K562 (cell line): ENCODE results near the gene C1orf198. TPM values are rescaled to one million over a fixed set of nuclear protein-coding genes. Genes with fewer than 3 reads are reported as not detected.

Source experiments
- ATAC-seq: fragments of 200-7000 bp; cut with Tn5 transposase; 3 replicates; pipeline ENCODE4 v1.9.1; 2020; ENCODE audit warnings: moderate library complexity
- BruUV-seq: library from RNA; stranded (reverse); fragments of 400-500 nt; replicated peaks from 2 replicates; lab custom pipeline; 2021; lab: Mats Ljungman, UMichigan
- CTCF ChIA-PET: fragments of 300-600 bp; formaldehyde crosslinking; extraction: SDS; loops from one replicate; lab custom pipeline; 2021; ENCODE audit warnings: low intra/inter-chr PET ratio; lab: Yijun Ruan, JAX
- POLR2A ChIA-PET: fragments of 300-600, 350-650 bp; sonication (Branson Sonifier 250); formaldehyde crosslinking; extraction: SDS; loops from one replicate; lab custom pipeline; 2021; ENCODE audit warnings: antibody characterized with exemption, inconsistent platforms; lab: Yijun Ruan, JAX
- DNase-seq, 4 experiments: peaks; one replicate each; pipeline versions ENCODE4 v3.0.0 to v3.0.0-alpha.2; 2011 to 2018; ENCODE audit warnings: low spot score in 3 of 4, mixed read lengths in 3 of 4; ENCODE audit errors: extremely low read depth in 1 of 4
- FAIRE-seq: peaks from 2 replicates; lab custom pipeline; 2011; peaks lifted over from hg19 to GRCh38; lab: Jason Lieb, UNC
- H2AFZ ChIP-seq: 2 replicates; pipeline ENCODE4 v1.6.0; 2011; ENCODE audit warnings: low read depth, low read length, control low read depth, inconsistent platforms
- H3K27ac ChIP-seq: fragments of 200-600 bp; 3 replicates; pipeline ENCODE4 v1.8.0; 2011; ENCODE audit warnings: low read depth, mild to moderate bottlenecking, control low read depth, inconsistent platforms, low read length, moderate library complexity, mixed read lengths; ENCODE audit errors: extremely low read depth
- H3K27me3 ChIP-seq, 2 experiments: fragments of 300-600 bp in 1 of 2; 2 replicates in 1 of 2; 3 replicates in 1 of 2; pipeline versions ENCODE4 v1.6.0 to v1.8.0; 2011; ENCODE audit warnings: inconsistent platforms in 2 of 2, low read length in 2 of 2, mild to moderate bottlenecking in 1 of 2, mixed read lengths in 1 of 2, moderate library complexity in 1 of 2; ENCODE audit not compliant: control insufficient read depth in 2 of 2, insufficient read depth in 2 of 2
- H3K36me3 ChIP-seq: fragments of 300-600 bp; 3 replicates; pipeline ENCODE4 v1.8.0; 2011; ENCODE audit warnings: mild to moderate bottlenecking, low read length, inconsistent platforms; ENCODE audit not compliant: control insufficient read depth, insufficient read depth
- H3K4me1 ChIP-seq, 2 experiments: fragments of 200-600 bp in 1 of 2; replicated peaks in 1 of 2; 2 replicates in 1 of 2; 3 replicates in 1 of 2; pipeline versions ENCODE4 v1.5.1 to v1.8.0; 2011; ENCODE audit warnings: inconsistent platforms in 2 of 2, low read length in 2 of 2, mild to moderate bottlenecking in 1 of 2, mixed read lengths in 1 of 2, moderate library complexity in 1 of 2; ENCODE audit not compliant: control insufficient read depth in 2 of 2, insufficient read depth in 2 of 2
- H3K4me2 ChIP-seq: 2 replicates; pipeline ENCODE4 v1.6.1; 2011; ENCODE audit warnings: low read length, control low read depth, inconsistent platforms, mixed read lengths; ENCODE audit not compliant: insufficient read depth
- H3K4me3 ChIP-seq: fragments of 200-600 bp; sonication (generic), shearing (Covaris generic); 2 replicates; pipeline ENCODE4 v1.5.1; 2016; ENCODE audit warnings: control low read depth, inconsistent platforms
- H3K79me2 ChIP-seq: fragments of 200-600 bp; 3 replicates; pipeline ENCODE4 v1.8.0; 2011; ENCODE audit warnings: low read length, inconsistent platforms; ENCODE audit not compliant: control insufficient read depth, insufficient read depth
- H3K9ac ChIP-seq, 2 experiments: 2 replicates each; pipeline versions ENCODE4 v1.6.0 to v1.6.1; 2011; ENCODE audit warnings: low read depth in 2 of 2, low read length in 2 of 2, control low read depth in 1 of 2, inconsistent platforms in 1 of 2, mild to moderate bottlenecking in 1 of 2, mixed read lengths in 1 of 2; ENCODE audit not compliant: insufficient read depth in 1 of 2
- H3K9me1 ChIP-seq: one replicate; pipeline ENCODE4 v1.6.0; 2011; ENCODE audit warnings: inconsistent platforms, mild to moderate bottlenecking, low read length, moderate library complexity; ENCODE audit not compliant: control insufficient read depth, insufficient read depth
- H3K9me3 ChIP-seq: replicated peaks from 2 replicates; pipeline ENCODE4 v1.5.1; 2011; ENCODE audit warnings: low read depth, low read length, inconsistent platforms; ENCODE audit not compliant: control insufficient read depth, insufficient read depth
- H4K20me1 ChIP-seq: replicated peaks from 2 replicates; pipeline ENCODE4 v1.6.1; 2011; ENCODE audit warnings: low read length, inconsistent platforms, mixed read lengths; ENCODE audit not compliant: control insufficient read depth, insufficient read depth
- CEBPG ChIP-seq, 3 experiments: fragments of 200-800 bp in 1 of 3; sonication (Bioruptor generic) in 1 of 3; sonication (generic) in 1 of 3; formaldehyde crosslinking in 1 of 3; IDR thresholded peaks in 2 of 3; conservative IDR thresholded peaks in 1 of 3; 2 replicates each; pipeline versions ENCODE4 v1.6.1 to v1.8.0; 2016 to 2022; ENCODE audit warnings: missing compliant biosample characterization in 2 of 3, missing genetic modification characterization in 2 of 3, mild to moderate bottlenecking in 1 of 3, missing genetic modification reagents in 1 of 3
- CTBP1 ChIP-seq: fragments of 450-650 bp; IDR thresholded peaks from 2 replicates; pipeline ENCODE4 v1.6.1; 2016; ENCODE audit warnings: borderline replicate concordance
- GTF2E2 ChIP-seq: fragments of 200-800 bp; sonication (Bioruptor generic); IDR thresholded peaks from 2 replicates; pipeline ENCODE4 v1.6.1; 2016; ENCODE audit warnings: missing genetic modification characterization, missing compliant biosample characterization
- HMGN3 ChIP-seq: IDR thresholded peaks from 2 replicates; pipeline ENCODE4 v1.6.1; 2011; ENCODE audit warnings: borderline replicate concordance, low read depth, mild to moderate bottlenecking, mixed read lengths, low read length; ENCODE audit not compliant: insufficient read length; ENCODE audit errors: extremely low read depth
- MCM2 ChIP-seq: fragments of 450-650 bp; IDR thresholded peaks from 2 replicates; pipeline ENCODE4 v1.6.1; 2017; ENCODE audit warnings: low read depth, mild to moderate bottlenecking
- NELFE ChIP-seq: IDR thresholded peaks from 2 replicates; pipeline ENCODE4 v1.6.1; 2011; ENCODE audit warnings: mild to moderate bottlenecking; ENCODE audit not compliant: insufficient read depth, insufficient read length
- POLR2AphosphoS2 ChIP-seq: IDR thresholded peaks from 2 replicates; pipeline ENCODE4 v1.6.1; 2012; ENCODE audit warnings: low read length, improper control_type of control experiment
- RBM22 ChIP-seq: fragments of 200-400 bp; formaldehyde crosslinking; IDR thresholded peaks from 2 replicates; pipeline ENCODE4 v1.6.1; 2018; ENCODE audit warnings: low read length, low read depth; ENCODE audit not compliant: poor library complexity, severe bottlenecking
- SMAD4 ChIP-seq: fragments of 250-450 bp; sonication (Bioruptor Pico); conservative IDR thresholded peaks from 2 replicates; pipeline ENCODE4 v1.8.0; 2021; ENCODE audit warnings: inconsistent platforms, mild to moderate bottlenecking, moderate library complexity
- SNRNP70 ChIP-seq: fragments of 200-400 bp; formaldehyde crosslinking; optimal IDR thresholded peaks from 2 replicates; pipeline ENCODE3; 2017; ENCODE audit warnings: low read depth, low read length
- TBP ChIP-seq: optimal IDR thresholded peaks from 2 replicates; pipeline ENCODE3; 2011; ENCODE audit warnings: low read depth, low read length, improper control_type of control experiment
- TSC22D4 ChIP-seq: fragments of 450-650 bp; IDR thresholded peaks from 2 replicates; pipeline ENCODE4 v1.6.1; 2016; ENCODE audit warnings: missing genetic modification characterization, missing biosample characterization, control low read depth
- ZBED1 ChIP-seq: IDR thresholded peaks from 2 replicates; pipeline ENCODE4 v1.6.1; 2014
- ZBTB1 ChIP-seq: sonication (generic); formaldehyde crosslinking; IDR thresholded peaks from 2 replicates; pipeline ENCODE4 v1.8.1; 2023; ENCODE audit warnings: missing genetic modification reagents, low read depth, mild to moderate bottlenecking, borderline replicate concordance
- ZNF224 ChIP-seq: sonication (generic); formaldehyde crosslinking; IDR thresholded peaks from 2 replicates; pipeline ENCODE4 v1.8.0; 2022; ENCODE audit warnings: mild to moderate bottlenecking, missing genetic modification reagents
- ZNF23 ChIP-seq: fragments of 250-450 bp; sonication (Bioruptor Pico); IDR thresholded peaks from 2 replicates; pipeline ENCODE4 v1.4.0; 2020; ENCODE audit warnings: mild to moderate bottlenecking
- ZNF253 ChIP-seq: fragments of 250-450 bp; sonication (Bioruptor Pico); conservative IDR thresholded peaks from 2 replicates; pipeline ENCODE4 v1.6.1; 2021; ENCODE audit warnings: mild to moderate bottlenecking
- ZNF766 ChIP-seq: fragments of 200-800 bp; sonication (Bioruptor generic); conservative IDR thresholded peaks from 2 replicates; pipeline ENCODE4 v1.6.1; 2016; ENCODE audit warnings: missing genetic modification characterization, missing compliant biosample characterization
- WGBS: fragments of 100-300 bp; shearing (Covaris generic); methylation state at CpG from one replicate; pipeline ENCODE4 v1.1.6; 2016; ENCODE audit warnings: low coverage, mixed read lengths; ENCODE audit not compliant: insufficient coverage; ENCODE audit errors: missing lambda C conversion rate; 5-methylcytosine and 5-hydroxymethylcytosine counted together
- in situ Hi-C: fragments of 300-500 bp; cut with MboI; formaldehyde crosslinking; loops from 4 replicates; pipeline ENCODE4 v1.15.0; 2018; ENCODE audit warnings: inconsistent platforms, mixed read lengths
- intact Hi-C: fragments of 100-400 bp; cut with micrococcal nuclease; formaldehyde crosslinking; loops from 2 replicates; pipeline ENCODE4 v1.14.2; 2022
- polyA plus RNA-seq, 8 experiments: library from polyadenylated mRNA; depleted of rRNA in 4 of 8; stranded (reverse) in 5 of 8; unstranded in 3 of 8; fragments of >200 nt; fragmentation: Nextera tagmentation in 2 of 8; fragmentation: Illumina TruSeq in 1 of 8; extraction: Ambion mirVana in 2 of 8; extraction: Trizol in 1 of 8; gene quantifications; 2 replicates each; pipeline versions ENCODE4 v1.2.1 to v1.2.3, GENCODE V29; 2011 to 2014; ENCODE audit warnings: inconsistent platforms in 1 of 8, missing spikeins in 1 of 8
- total RNA-seq, 7 experiments: library from RNA; depleted of rRNA in 6 of 7; stranded (reverse); fragments of >200 nt in 6 of 7; fragmentation: Illumina TruSeq in 2 of 7; extraction: Trizol in 2 of 7; gene quantifications; 2 replicates each; pipeline versions ENCODE4 v1.2.1 to v1.2.3, GENCODE V29; 2011 to 2021; ENCODE audit warnings: low replicate concordance in 1 of 7

C1orf198 gene
- total and polyA plus RNA-seq, 9 of the 15 experiments (the other 6 are each of a cell fraction or from before 2014, with no cell fraction given): 2.0 to 15.1 (median 10.4) TPM

DNA sequence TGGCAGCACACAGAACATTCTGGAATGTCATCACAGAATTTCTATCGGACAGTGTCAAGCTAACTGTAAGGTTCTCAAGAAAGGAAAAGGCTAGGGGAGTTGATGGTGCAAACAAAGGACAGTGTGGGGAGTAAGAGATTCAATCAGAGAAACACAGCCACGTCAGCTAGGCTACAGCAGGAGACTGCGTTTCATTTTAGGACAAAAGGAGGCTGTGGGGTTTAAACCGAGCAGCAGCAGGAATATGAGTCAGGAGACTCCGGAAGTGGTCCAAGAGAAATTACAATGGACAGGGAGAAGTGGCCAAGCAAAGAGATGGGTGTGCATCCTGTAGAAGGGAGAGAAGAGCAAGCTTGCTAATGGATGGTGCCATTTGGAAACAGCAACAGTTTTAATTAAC, 37.4 kb upstream of the C1orf198 start:
- intact Hi-C loops: no loop called here
- no peak overlapping the region for H3K4me3 ChIP-seq
- no peaks in the 10 kb centered on the region for H4K20me1 ChIP-seq
- no peaks in the 10 kb centered on the region for H3K9me3 ChIP-seq
- TF ChIP-seq ZNF224 (CRISPR knock-in tag) (no peak), ZNF253 (CRISPR knock-in tag) (no peak), SMAD4 (no peak), POLR2AphosphoS2 (no peak), ZBTB1 (CRISPR knock-in tag) (no peak), GTF2E2 (tag) (no peak), ZNF23 (no peak), CTBP1 (no peak), RBM22 (no peak), NELFE (no peak), ZNF766 (no peak), SNRNP70 (no peak), CEBPG (CRISPR knock-in tag; IDR thresholded peaks at IDR 0.05) (no peak), CEBPG (tag; conservative IDR thresholded peaks at IDR 0.05 in 1 of 2, IDR thresholded peaks at IDR 0.05 in 1 of 2) (no peak), MCM2 (no peak), HMGN3 (no peak), ZBED1 (no peak), TSC22D4 (no peak), TBP (no peak)
- CTCF ChIA-PET: no interaction called here
- no peaks in the 10 kb centered on the region for H3K9me1 ChIP-seq
- POLR2A ChIA-PET: interaction anchor here (1.1 to 4.1 kb wide), 3 partner anchors 10 to 33 kb away, joined by 3 to 17 read pairs (median 3); no protein-coding TSS in a partner anchor
- H2AFZ ChIP-seq: no peak overlapping the region
- no peak overlapping the region for H3K27ac ChIP-seq
- no peaks in the 10 kb centered on the region for H3K79me2 ChIP-seq
- H3K4me2 ChIP-seq: no peak overlapping the region
- H3K27me3 ChIP-seq: peaks cover 0 to 5% of the 10 kb centered on the region in 2 experiments; a peak in 1 of 5 replicates
- no peak overlapping the region for H3K9ac ChIP-seq
- peaks cover 4% of the 10 kb centered on the region; the same call in 2 of the 3 replicates for H3K36me3 ChIP-seq
- ATAC-seq (no peak), DNase-seq (no peak), FAIRE-seq (no peak)
- no TSS peak for BruUV-seq
- in situ Hi-C loops: no loop called here
- WGBS: 53% methylated on average over 5 of the region's 5 CpGs
- H3K4me1 ChIP-seq: peaks cover 0 to 4% of the 10 kb centered on the region in 2 experiments; a peak in 1 of 5 replicates
